Islet precursor cell (in vitro differentiated cells): ENCODE data around the gene NUP37.
"Not testable (repeated sequence)": the region's sequence is repeated elsewhere in the genome, so short reads cannot be mapped to it uniquely, and the experiment has no call there.

Source experiments
- DNase-seq: peaks from one replicate; pipeline ENCODE4 v3.0.0-alpha.2; 2018

The NUP37 gene

GRCh38 chr12:102080842-102081241, 39.1 kb downstream of the NUP37 start:
- no peak for DNase-seq

GRCh38 chr12:102072092-102072491, 47.8 kb downstream of the NUP37 start:
- not testable (repeated sequence) for DNase-seq

GRCh38 chr12:102069707-102070106, 50.2 kb downstream of the NUP37 start:
- no peak for DNase-seq

GRCh38 chr12:102067574-102068258, 52.2 kb downstream of the NUP37 start:
- no peak for DNase-seq

GRCh38 chr12:102064476-102064875, 55.4 kb downstream of the NUP37 start:
- DNase-seq, result no peak

- no peak for DNase-seq
Observed at GRCh38 chr12:102063069-102063468, 56.8 kb downstream of the NUP37 start.

- no peak for DNase-seq
Observed at GRCh38 chr12:102062419-102062806, 57.5 kb downstream of the NUP37 start.

- DNase-seq, result peak; percentile 97
Observed at GRCh38 chr12:102061560-102062418, 58.1 kb downstream of the NUP37 start, which contains the start of gene WASHC3. WASHC3 (minus strand) TSS chr12:102061991; CDS start chr12:102061962, 29 bp downstream.

- DNase-seq, result no peak
Observed at GRCh38 chr12:102061096-102061559, 58.8 kb downstream of the NUP37 start.

GRCh38 chr12:102059343-102059742, 60.6 kb downstream of the NUP37 start:
- no peak for DNase-seq

GRCh38 chr12:102054345-102054744, 65.6 kb downstream of the NUP37 start:
- no peak for DNase-seq

GRCh38 chr12:102053062-102053349, 66.9 kb downstream of the NUP37 start:
- no peak for DNase-seq

- DNase-seq, result peak; percentile 76
Observed at GRCh38 chr12:102052192-102053061, 67.5 kb downstream of the NUP37 start.

- no peak for DNase-seq
Observed at GRCh38 chr12:102051431-102051965, 68.4 kb downstream of the NUP37 start.

- DNase-seq, result no peak
Observed at GRCh38 chr12:102050660-102051430, 69.1 kb downstream of the NUP37 start.

- no peak for DNase-seq
Observed at GRCh38 chr12:102043928-102044327, 76.0 kb downstream of the NUP37 start.

GRCh38 chr12:102033991-102034745, 85.7 kb downstream of the NUP37 start:
- DNase-seq, result no peak

GRCh38 chr12:102031852-102032251, 88.1 kb downstream of the NUP37 start:
- DNase-seq, result no peak

- DNase-seq, result no peak
Observed at GRCh38 chr12:102029141-102029540, 90.8 kb downstream of the NUP37 start.

- DNase-seq, result no peak
Observed at GRCh38 chr12:102026728-102027127, 93.2 kb downstream of the NUP37 start.

GRCh38 chr12:102024765-102025164, 95.1 kb downstream of the NUP37 start:
- no peak for DNase-seq
